Stimulated activated CD8-positive, alpha-beta memory T cell treated with anti-CD3 and anti-CD28 coated beads, Interleukin-4, amount 100 ng/mL, for 48 hours (primary cell): ENCODE data around the gene WDFY4.
"Not testable (repeated sequence)": the region's sequence is repeated elsewhere in the genome, so short reads cannot be mapped to it uniquely, and the experiment has no call there.

Source experiments
- DNase-seq: peaks from one replicate; pipeline ENCODE4 v3.0.0-alpha.2; 2020

Gene WDFY4, protein sequence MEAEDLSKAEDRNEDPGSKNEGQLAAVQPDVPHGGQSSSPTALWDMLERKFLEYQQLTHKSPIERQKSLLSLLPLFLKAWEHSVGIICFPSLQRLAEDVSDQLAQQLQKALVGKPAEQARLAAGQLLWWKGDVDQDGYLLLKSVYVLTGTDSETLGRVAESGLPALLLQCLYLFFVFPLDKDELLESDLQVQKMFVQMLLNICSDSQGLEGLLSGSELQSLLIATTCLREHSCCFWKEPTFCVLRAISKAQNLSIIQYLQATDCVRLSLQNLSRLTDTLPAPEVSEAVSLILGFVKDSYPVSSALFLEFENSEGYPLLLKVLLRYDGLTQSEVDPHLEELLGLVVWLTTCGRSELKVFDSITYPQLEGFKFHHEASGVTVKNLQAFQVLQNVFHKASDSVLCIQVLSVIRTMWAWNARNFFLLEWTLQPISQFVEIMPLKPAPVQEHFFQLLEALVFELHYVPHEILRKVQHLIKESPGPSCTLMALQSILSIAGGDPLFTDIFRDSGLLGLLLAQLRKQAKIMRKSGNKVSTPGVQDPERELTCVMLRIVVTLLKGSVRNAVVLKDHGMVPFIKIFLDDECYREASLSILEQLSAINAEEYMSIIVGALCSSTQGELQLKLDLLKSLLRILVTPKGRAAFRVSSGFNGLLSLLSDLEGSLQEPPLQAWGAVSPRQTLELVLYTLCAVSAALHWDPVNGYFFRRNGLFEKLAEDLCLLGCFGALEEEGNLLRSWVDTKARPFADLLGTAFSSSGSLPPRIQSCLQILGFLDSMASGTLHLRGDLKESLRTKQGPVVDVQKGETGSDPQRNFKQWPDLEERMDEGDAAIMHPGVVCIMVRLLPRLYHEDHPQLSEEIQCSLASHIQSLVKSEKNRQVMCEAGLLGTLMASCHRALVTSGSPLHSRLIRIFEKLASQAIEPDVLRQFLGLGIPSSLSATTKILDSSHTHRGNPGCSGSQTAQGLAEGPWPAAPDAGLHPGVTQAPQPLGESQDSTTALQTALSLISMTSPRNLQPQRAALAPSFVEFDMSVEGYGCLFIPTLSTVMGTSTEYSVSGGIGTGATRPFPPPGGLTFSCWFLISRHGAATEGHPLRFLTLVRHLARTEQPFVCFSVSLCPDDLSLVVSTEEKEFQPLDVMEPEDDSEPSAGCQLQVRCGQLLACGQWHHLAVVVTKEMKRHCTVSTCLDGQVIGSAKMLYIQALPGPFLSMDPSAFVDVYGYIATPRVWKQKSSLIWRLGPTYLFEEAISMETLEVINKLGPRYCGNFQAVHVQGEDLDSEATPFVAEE (N-terminal part only)

DNA sequence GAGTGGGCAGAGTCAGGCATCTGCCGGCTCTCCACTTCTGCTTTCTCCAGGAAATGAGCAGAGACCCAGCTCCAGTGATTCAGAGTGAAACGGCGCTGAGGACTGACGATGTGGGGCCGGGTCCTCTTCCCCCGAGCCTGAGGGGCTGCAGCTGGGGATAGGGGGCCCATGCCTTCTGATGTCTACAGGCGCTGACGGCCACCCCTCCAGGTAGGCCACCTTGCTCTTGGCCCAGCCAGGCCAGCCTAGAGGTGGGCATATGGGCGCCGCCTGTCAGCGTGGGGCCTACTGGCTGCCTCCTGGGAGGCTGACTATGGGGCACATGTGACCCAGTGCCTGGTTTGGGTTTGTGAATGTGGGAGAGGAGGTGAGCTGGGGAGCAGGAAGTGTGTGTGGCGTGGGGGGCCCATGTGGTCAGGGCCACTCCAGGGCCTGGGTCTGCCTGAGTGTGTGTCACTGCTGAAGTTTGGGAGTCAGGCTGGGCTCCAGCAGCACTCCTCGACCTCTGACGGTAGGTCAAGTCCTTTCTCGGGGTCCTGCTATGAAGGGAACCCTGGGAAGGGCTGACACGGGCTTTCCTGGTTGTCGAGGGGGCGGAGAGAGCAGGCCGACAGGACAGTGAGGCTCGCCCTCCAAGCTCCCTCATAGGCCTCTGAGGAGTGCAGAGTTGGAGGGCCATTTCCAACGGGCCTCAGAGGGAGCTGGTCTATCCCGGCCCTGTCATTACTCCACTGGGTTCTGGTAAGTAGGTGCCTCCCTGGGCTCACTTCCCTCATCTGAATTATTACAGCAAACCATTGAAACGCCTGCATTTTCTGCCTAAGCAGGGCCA, at the start of gene WDFY4:
TSS of gene WDFY4 (plus strand) at position 82 of the 832 bp plus-strand sequence. CDS start 24,860 bp downstream, outside the sequence.
- DNase-seq, result no peak

DNA sequence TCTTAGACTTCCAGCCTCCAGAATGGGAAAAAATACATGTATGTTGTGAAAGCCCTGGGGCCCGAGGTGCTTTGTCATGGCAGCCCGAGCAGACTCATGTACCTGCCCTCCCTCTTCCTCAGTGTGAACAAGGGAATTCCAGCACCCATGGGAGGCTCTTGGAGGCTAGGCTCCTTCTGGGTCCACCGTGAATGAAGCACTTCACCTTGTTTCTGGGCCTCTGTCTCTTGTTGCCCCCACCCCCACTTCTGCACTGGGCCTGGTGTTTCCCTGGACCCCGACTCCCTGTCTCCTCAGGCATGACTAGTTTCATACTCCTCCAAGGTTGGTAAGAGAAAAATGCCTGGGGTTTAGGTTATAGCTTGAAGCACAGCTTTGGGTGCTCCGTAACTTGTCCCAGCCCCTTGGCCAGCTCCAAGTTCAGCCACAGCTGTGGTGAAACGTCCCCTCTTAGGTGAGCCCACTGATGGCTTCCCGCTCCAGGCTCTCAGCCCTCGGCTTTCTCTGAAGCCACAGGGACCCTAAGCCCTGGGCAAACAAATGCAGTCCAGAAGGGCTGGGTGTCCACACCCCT, 49.6 kb upstream of the WDFY4 start:
- DNase-seq, result no peak

DNA sequence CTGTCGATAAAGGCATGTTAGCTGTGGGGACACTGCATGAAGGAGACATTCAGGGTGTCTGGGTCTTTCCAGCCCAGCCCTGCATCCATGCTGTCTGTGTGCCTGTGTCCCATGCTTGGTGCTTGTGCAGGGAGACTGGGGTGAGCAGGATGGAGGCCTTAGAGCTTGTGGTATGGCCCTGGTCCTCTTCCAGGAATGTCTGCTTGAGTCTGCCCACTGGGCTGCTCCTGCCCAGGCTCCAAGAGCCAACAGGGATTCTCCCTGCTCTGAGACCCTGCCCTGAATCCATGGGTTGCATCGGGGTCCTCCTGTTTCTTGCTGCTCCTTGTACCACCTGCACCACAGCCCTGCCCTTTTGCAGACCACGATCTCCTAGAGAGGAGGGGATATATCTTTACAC, 48.4 kb upstream of the WDFY4 start:
- DNase-seq, result no peak

DNA sequence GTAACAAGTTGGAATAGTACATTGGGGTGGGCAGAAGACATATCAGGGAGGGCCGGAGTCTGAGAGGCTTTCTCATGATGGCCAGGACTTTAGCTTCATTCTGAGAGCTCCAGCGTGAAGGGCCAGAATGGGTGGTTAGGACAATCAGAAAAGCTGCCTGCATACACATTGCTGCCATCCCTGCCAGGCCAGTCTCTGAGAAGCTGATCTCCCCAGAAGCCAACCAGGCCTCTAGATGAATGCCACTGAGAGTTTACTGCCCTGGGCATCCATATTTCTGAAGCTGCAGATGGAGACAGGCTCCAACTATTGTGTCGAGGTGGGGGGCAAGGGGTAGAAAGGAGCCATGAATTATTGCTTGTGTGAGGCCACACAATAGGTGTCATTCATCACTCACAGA, 47.8 kb upstream of the WDFY4 start:
- no peak for DNase-seq

DNA sequence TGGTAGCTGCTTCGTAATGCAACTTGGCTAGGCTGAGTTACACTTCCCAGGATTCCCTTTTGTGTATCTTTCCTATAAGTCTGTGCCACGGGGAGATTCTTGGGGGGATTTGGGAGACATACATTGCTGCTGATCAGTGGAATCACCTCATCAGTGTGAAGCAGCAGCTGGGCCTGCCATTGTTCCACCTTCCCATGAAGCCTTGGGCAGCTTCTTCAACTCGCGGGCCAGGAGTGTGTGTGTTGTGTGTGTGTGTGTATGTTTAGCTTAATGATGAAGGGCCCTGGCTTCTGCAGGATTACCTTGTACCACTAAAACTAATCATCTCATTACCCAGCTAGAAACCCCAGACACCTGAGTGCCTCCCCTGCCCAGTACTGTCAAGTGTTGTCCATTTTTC, 46.5 kb upstream of the WDFY4 start:
- no peak for DNase-seq

DNA sequence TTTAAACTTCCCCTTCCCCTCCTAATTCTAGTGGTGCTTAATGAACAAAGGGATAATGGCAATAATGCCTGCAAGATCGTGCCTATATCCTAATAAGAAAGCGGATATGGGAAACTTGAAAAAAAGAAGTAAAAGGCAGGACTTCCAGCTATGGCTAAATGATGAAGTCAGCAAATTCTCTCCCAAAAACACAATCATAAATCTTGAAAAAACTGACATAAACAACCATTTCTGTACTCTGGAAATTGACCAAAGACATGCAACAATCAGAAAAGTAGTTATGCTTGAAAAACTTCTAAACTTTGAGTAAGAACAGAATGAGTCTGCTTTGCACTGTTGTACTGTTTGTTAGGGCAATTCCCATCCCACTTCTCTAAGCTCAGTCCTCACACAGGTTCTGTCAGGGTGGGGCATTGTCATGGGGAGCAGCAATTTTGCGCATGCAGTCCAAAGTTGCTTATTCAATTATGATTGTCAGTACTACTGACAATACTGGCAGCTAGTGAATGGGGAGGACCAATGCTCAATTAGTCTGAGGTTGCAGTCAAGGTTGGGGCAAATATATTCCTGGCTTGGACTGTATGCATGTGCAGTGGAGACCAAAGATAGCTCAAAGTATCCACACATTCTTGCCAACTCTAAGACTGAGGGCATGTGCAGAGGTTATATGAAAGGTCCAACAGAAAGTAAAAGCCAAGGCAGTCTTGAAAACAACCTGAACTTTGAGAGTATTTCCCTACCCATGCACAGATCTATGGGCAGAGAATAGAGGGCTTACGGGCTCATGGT, 45.7 kb upstream of the WDFY4 start:
- no peak for DNase-seq

DNA sequence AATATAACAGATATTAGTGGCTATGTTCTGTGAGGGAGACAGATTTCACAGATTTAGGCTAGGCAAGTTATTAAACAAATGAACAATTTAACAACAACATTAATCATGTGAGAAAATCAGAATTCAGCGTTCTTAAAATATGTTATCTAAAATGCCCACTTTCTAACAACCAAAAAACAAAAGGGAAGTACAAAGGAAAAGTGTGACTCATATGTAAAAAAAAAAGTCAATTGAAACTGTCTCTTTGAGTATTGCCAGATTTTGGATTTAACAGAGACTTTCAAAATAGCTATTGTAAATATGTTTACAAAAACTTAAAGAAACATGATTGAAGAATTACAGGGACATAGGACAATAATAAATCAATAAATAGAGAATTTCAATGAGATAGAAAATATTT, 45.0 kb upstream of the WDFY4 start:
- DNase-seq, result no peak

DNA sequence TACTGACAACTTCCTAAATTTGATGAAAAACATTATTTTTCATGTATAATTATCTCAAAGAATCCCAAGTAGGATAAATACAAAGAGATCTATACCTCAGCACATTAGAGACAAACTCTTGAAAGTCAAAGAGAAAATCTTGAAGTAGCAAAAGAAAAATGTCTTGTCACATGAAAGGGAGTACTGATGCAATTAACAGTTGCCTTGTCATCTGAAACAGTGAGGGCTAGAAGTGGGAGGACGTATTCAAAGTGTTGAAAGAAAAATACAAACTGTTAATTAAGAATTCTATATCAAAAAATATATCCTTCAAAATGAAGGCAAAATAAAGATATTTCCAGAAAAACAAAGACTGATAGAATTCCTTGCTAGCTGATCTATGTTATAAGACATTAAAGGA, 44.3 kb upstream of the WDFY4 start:
- DNase-seq, result no peak

DNA sequence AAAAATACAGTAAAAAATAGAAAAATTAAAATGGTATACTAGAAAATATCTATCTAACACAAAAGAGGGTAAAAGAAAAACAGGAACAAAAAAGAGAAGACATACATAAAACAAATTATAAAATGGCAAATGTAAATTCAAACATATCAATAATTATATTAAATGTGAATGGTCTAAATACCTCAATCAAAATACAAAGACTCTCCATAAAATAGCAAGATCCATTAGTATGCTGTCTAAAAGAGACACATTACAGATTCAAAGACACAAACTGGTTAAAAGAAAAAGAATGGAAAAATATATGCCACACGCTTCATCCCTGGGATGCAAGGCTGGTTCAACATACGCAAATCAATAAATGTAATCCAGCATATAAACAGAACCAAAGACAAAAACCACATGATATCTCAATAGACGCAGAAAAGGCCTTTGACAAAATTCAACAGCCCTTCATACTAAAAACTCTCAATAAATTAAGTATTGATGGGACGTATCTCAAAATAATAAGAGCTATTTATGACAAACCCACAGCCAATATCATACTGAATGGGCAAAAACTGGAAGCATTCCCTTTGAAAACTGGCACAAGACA, 43.5 kb upstream of the WDFY4 start:
- DNase-seq, result not testable (repeated sequence)

DNA sequence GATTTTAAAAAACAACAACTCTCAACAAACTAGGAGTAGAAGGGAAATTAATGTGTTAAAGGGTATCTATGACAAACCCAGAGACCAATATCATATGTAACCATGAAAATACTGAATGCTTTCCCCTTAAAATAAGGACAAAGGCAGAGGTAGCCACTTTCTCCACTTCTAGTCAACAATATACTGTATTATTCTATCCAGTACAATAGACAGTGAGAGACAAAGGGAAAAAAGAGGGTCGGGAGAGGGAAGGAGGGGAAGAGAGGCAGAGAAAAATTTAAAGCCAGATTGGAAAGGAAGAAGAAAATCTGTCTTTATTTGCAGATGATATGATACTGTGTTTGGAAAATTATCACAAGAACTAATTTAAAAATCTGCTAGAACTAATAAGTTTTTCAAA, 39.1 kb upstream of the WDFY4 start:
- no peak for DNase-seq

DNA sequence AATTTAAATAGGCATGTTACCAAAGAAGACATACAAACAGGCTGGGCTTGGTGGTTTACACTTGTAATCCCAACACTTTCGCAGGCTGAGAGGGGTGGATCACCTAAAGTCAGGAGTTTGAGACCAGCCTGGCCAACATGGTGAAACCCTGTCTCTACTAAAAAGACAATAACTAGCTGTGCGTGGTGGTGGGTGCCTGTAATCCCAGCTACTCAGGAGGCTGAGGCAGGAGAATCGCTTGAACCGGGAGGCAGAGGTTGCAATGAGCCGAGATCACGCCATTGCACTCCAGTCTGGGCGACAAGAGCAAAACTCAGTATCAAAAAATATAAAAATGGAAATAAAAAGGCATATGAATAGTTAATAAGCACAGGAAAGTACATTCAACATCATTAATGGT, 37.6 kb upstream of the WDFY4 start:
- not testable (repeated sequence) for DNase-seq

DNA sequence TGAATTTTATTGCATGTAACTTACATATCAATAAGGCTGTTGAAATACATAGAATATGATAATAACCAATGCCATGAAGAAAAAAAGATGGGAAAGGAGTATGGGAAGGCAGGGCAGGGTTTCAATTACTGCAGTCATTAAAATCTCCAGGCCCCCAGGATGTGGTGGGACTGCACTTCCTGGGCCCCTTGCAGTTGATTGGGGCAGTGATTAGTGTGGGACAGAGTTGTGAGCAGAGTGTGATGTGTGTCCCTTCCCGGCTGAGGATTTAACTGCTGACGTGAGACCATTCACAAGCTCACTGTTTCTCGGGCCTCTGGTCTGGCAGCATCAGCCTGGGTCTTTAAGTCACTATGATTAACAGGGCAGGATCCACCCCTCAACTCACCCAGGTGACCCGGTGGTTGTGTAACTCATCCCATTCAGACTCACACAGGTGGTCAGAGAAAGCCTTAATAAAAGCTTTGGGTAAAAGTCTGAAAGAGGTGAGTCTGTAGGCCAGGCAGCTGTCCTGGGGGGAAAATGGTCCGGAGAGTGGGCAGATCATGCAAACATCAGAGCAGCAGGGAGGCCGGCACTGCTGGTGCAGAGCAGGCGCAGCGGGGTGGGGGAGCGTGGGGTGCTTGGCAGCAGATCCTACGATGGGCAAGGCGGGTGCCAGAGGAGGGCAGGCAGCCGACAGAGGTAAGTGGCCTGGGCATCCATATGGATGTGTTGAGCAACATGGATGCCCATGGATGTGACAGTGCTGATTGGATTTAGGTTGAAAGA, 36.3 kb upstream of the WDFY4 start:
- DNase-seq, result no peak

DNA sequence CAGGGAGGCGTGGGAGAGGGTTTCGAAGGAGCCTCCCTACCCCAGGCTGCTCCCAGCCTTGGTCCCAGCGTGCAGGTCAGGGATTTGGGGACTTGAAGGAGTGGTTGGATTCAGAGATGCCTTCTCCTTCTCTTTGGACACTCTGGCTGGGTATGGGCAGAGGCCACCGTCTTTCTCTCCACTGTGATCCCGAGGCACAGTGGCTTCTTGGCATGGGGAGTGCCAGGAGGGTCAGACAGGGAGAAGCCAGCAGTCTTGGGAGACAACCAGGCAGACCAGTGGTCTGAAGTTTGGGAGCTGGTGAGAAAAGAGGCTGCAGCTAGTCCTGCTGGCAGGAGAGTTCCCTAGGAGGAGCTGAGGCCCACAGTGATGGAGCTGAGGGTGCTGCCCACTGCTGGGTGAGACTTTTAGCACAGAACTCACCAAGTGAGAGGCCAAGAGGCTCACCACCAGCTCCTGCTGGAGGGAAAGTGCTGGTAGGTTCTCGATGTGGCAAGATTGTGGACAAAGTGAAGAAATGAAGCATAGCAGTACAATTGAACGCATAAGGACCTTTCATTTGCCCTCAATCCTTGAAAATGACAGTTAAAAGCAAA, 35.2 kb upstream of the WDFY4 start:
- no peak for DNase-seq

DNA sequence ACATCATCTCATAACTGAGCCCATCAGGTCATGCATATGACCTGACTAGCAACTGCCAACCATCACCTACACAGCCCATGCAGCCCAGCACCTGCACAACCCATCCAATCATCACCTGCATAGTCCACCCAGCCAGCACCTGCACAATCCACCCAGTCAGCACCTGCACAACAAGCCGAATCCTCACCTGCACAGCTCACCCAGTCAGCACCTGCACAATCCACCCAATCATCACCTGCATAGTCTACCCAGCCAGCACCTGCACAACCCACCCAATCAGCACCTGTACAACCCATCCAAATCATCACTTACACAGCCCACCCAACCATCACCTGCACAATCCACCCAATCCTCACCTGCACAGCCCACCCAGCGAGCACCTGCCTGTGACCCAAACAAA, 33.4 kb upstream of the WDFY4 start:
- no peak for DNase-seq

DNA sequence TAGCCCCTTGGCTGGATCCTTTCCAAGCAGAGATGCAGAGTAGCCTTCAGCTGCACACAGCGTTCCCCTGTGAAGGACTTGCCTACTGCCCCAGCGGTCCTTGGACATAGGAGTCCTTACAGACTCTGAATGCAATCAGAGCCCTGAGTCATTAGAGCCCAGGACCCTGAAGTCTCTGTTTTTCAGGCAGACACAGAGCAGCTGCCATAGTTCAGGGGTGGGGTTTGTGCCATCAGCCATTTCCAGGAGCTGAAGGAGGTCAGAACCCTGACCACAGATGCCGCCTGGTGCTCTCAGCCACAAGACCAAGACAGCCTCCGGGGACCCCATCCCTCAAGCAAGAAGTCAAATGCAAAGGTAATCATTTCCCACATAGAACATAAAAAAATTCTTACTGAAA, 32.8 kb upstream of the WDFY4 start:
- no peak for DNase-seq

DNA sequence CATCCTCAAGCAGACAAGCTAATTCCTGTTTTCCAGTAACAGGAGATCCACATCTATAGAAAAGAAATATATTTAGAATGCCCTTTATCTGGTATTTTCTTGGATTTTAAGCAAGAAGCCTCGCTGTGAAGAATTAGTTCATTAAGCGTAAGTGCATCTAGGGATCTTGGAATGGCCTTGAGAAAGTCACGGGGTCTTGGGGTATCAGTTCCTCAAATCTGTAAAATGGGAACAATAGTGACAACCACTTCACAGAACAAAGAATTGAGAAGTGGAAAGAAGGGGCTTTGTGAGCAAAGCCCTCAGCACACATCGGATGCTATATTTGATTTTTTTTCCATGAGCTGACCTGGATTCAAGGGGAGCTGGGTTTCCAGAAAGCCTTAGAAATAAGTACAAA, 32.3 kb upstream of the WDFY4 start:
- DNase-seq, result no peak

DNA sequence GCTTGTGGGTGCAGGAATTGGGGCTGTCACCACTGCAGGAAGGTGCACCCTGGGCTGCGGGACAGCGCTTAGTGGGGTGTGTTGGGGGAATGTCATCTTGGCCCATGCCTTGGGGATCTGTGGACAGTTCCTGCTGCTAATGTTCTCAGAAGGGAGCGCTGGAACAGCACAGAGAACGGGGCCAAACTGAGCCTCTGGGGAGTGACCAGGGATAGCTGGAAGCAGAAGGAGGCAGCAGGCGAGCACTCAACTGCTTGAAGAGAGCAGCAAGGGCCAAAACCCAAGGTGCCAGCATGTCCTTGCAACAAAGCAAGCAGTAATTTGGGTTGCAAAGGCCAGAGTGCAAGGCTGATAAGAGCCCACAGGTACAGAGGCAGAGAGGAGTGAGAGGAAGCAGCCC, 31.3 kb upstream of the WDFY4 start:
- DNase-seq, result no peak

DNA sequence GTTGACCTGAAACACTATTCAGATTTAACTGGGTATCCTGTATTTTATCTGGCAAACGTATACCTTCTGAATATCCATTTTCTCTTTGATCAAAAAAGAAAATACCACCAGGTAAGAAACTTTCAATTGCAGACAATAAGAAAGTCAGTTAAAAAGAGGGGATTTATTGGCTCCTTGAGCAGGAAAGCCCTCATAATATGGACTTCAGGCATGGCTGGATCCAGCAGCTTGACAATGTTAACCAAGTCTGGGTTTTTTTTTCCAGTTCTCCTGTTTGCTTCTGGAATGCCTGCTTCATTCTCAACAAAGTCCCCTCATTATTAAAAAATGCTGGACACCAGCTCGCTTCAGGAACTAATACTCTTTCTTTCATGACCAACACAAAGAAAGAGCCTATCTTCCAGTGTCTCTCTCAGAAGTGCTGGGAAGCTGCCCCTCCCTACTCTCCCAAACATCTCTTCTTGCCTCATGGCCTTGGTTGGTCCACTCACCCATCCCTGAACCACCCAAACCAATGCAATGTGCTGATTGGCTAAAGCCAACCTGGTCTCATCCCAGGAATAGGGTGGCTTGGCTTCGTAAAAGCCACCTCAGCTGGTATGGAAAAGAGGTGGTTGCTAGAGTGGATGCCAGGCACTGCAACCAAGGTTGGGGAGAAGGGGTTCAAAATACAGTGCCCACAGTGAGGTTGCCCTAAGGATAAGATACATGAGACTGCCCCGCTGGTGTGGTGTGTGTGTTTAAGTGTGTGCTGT, 30.6 kb upstream of the WDFY4 start:
- DNase-seq, result no peak
